Measurements from ENCODE around the gene DENND4C. TPM values are rescaled to one million over a fixed set of nuclear protein-coding genes. Genes with fewer than 3 reads are reported as not detected.
A peak's percentile ranks its signal among the peaks of the same experiment; 100 is the strongest.
"Not testable (repeated sequence)": the region's sequence is repeated elsewhere in the genome, so short reads cannot be mapped to it uniquely, and the experiment has no call there.

DENND4C gene
- total RNA-seq, 1 donor from 2014 or later = 105 TPM

GRCh38 chr9:19252174-19252884 lies 21.8 kb downstream of the DENND4C start:
- Histone ChIP-seq H3K27me3 (no peaks in the 10 kb centered on the region), H3K4me3 (no peak overlapping the region), H3K27ac (no peak overlapping the region), H3K9me3 (no peaks in the 10 kb centered on the region), H3K4me1 (peaks cover 12% of the 10 kb centered on the region), H3K36me3 (peaks cover 4% of the 10 kb centered on the region)
- ATAC-seq (no peak), DNase-seq (no peak)
- no peak for TF ChIP-seq CTCF (IDR thresholded peaks at IDR 0.05)
- intact Hi-C loops (cut with DNase I) = no loop called here

- intact Hi-C loops (cut with DNase I) = no loop called here
- H3K27ac ChIP-seq = no peak overlapping the region
- H3K36me3 ChIP-seq = peaks cover 4% of the 10 kb centered on the region
- DNase-seq (no peak), ATAC-seq (no peak)
- H3K4me1 ChIP-seq = peaks cover 12% of the 10 kb centered on the region
- no peak overlapping the region for H3K4me3 ChIP-seq
- TF ChIP-seq CTCF (IDR thresholded peaks at IDR 0.05) = no peak
- H3K27me3 ChIP-seq = no peaks in the 10 kb centered on the region
- H3K9me3 ChIP-seq = no peaks in the 10 kb centered on the region
These were observed 22.4 kb downstream of the DENND4C start for GRCh38 chr9:19252885-19253219.

GRCh38 chr9:19255112-19255511 lies 24.6 kb downstream of the DENND4C start:
- no peak for TF ChIP-seq CTCF (IDR thresholded peaks at IDR 0.05)
- Histone ChIP-seq H3K9me3 (no peaks in the 10 kb centered on the region), H3K4me1 (peaks cover 12% of the 10 kb centered on the region), H3K27ac (no peak overlapping the region), H3K36me3 (peaks cover 4% of the 10 kb centered on the region), H3K4me3 (no peak overlapping the region), H3K27me3 (no peaks in the 10 kb centered on the region)
- ATAC-seq (no peak), DNase-seq (no peak)
- intact Hi-C loops (cut with DNase I) = no loop called here

- H3K27me3 ChIP-seq = no peaks in the 10 kb centered on the region
- no peak for TF ChIP-seq CTCF (IDR thresholded peaks at IDR 0.05)
- no peak overlapping the region for H3K27ac ChIP-seq
- no peak overlapping the region for H3K4me3 ChIP-seq
- intact Hi-C loops (cut with DNase I) = no loop called here
- H3K36me3 ChIP-seq = peaks cover under 1% of the 10 kb centered on the region
- H3K9me3 ChIP-seq = no peaks in the 10 kb centered on the region
- DNase-seq (no peak), ATAC-seq (no peak)
- peaks cover 12% of the 10 kb centered on the region for H3K4me1 ChIP-seq
These were observed 25.3 kb downstream of the DENND4C start for GRCh38 chr9:19255821-19256220.

- ATAC-seq = peak; percentile 62
These were observed 29.3 kb downstream of the DENND4C start for GRCh38 chr9:19259665-19260255.

GRCh38 chr9:19265602-19266001 lies 35.1 kb downstream of the DENND4C start:
- DNase-seq; H3K36me3 ChIP-seq; H3K4me3 ChIP-seq; H3K9me3 ChIP-seq; H3K4me1 ChIP-seq; H3K27ac ChIP-seq; intact Hi-C loops (cut with DNase I); ATAC-seq; H3K27me3 ChIP-seq: not testable (repeated sequence)

More at GRCh38 chr9:19259665-19260255, 29.3 kb downstream of the DENND4C start:
- H3K36me3 ChIP-seq; H3K9me3 ChIP-seq; DNase-seq; H3K4me3 ChIP-seq; H3K4me1 ChIP-seq; H3K27ac ChIP-seq; intact Hi-C loops (cut with DNase I); H3K27me3 ChIP-seq: not testable (repeated sequence)

GRCh38 chr9:19266778-19267384 lies 36.4 kb downstream of the DENND4C start:
- H3K27ac ChIP-seq; ATAC-seq; DNase-seq; H3K4me3 ChIP-seq; H3K4me1 ChIP-seq; intact Hi-C loops (cut with DNase I); H3K9me3 ChIP-seq; H3K27me3 ChIP-seq; H3K36me3 ChIP-seq: not testable (repeated sequence)
